ENCODE results near the gene PTPRM. TPM values are rescaled to one million over a fixed set of nuclear protein-coding genes. Genes with fewer than 3 reads are reported as not detected.

PTPRM gene
- total RNA-seq, 1 donor from 2014 or later: 131 TPM

GRCh38 chr18:8274370-8274769, 707.3 kb downstream of the PTPRM start:
- no peaks in the 10 kb centered on the region for H3K9me3 Mint-ChIP-seq (ENCODE audit: low read depth)
- TF ChIP-seq, protein P1, sequence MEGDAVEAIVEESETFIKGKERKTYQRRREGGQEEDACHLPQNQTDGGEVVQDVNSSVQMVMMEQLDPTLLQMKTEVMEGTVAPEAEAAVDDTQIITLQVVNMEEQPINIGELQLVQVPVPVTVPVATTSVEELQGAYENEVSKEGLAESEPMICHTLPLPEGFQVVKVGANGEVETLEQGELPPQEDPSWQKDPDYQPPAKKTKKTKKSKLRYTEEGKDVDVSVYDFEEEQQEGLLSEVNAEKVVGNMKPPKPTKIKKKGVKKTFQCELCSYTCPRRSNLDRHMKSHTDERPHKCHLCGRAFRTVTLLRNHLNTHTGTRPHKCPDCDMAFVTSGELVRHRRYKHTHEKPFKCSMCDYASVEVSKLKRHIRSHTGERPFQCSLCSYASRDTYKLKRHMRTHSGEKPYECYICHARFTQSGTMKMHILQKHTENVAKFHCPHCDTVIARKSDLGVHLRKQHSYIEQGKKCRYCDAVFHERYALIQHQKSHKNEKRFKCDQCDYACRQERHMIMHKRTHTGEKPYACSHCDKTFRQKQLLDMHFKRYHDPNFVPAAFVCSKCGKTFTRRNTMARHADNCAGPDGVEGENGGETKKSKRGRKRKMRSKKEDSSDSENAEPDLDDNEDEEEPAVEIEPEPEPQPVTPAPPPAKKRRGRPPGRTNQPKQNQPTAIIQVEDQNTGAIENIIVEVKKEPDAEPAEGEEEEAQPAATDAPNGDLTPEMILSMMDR (IDR thresholded peaks at IDR 0.05): no peak
- no peaks in the 10 kb centered on the region for H3K4me1 Mint-ChIP-seq (ENCODE audit: low read depth)
- H3K27ac Mint-ChIP-seq (ENCODE audit: unreplicated experiment): no peak overlapping the region
- peaks cover 10% of the 10 kb centered on the region for H3K36me3 Mint-ChIP-seq (ENCODE audit: low read depth)
- no peak for DNase-seq (ENCODE audit: low spot score)
- H3K27me3 Mint-ChIP-seq (ENCODE audit: low read depth): no peaks in the 10 kb centered on the region
- no peak overlapping the region for H3K4me3 Mint-ChIP-seq (ENCODE audit: unreplicated experiment)

- DNase-seq (ENCODE audit: low spot score): no peak
- Mint-ChIP-seq H3K9me3 (ENCODE audit: low read depth) (no peaks in the 10 kb centered on the region), H3K4me3 (ENCODE audit: unreplicated experiment) (no peak overlapping the region), H3K36me3 (ENCODE audit: low read depth) (peaks cover 2% of the 10 kb centered on the region), H3K4me1 (ENCODE audit: low read depth) (no peaks in the 10 kb centered on the region), H3K27ac (ENCODE audit: unreplicated experiment) (no peak overlapping the region), H3K27me3 (ENCODE audit: low read depth) (no peaks in the 10 kb centered on the region)
- TF ChIP-seq, protein P1 (IDR thresholded peaks at IDR 0.05): no peak
These were observed 709.3 kb downstream of the PTPRM start for GRCh38 chr18:8276406-8276805.

DNA sequence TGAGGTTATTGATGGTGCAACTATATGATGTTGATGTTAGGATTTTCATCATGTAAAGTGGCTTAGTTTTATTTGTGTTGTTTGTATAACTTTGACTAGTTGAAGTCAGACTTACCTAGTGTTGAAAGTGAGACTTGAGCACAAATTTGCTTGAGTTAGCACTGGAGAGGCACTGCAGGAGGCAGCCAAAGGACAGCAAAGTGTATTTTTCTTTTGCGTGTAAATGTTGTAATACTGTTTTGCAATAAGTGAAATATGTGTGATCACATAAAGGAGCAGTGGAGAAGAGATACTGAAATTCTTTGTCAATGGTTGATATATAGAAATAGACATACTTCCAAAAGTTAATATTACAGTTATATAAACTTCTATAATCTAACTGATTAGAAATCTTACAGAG, 710.2 kb downstream of the PTPRM start:
- TF ChIP-seq, protein P1 (IDR thresholded peaks at IDR 0.05): no peak
- Mint-ChIP-seq H3K4me3 (ENCODE audit: unreplicated experiment) (no peak overlapping the region), H3K36me3 (ENCODE audit: low read depth) (peaks cover 3% of the 10 kb centered on the region), H3K4me1 (ENCODE audit: low read depth) (no peaks in the 10 kb centered on the region), H3K9me3 (ENCODE audit: low read depth) (no peaks in the 10 kb centered on the region), H3K27ac (ENCODE audit: unreplicated experiment) (no peak overlapping the region), H3K27me3 (ENCODE audit: low read depth) (no peaks in the 10 kb centered on the region)
- DNase-seq (ENCODE audit: low spot score): no peak

DNA sequence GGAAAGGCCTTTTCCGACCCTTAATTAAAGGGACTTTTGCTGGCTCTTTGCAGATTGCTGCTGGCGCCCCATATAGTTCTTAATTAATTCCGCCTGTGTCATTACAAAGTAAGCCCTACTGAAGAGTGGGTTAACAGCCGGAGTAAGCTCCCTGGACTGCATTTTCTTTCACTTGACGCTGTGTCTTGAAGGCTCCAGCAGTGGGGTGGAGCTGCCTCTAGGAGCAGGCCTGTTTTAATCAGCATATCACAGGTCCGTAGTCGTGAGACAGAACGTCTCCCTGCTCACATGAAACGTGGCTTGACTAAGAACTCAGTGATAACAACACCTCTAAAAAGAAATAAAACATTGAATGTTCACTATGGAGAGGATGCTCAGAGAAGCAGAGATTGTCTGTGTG, 712.2 kb downstream of the PTPRM start:
- Mint-ChIP-seq H3K36me3 (ENCODE audit: low read depth) (peaks cover 6% of the 10 kb centered on the region), H3K4me1 (ENCODE audit: low read depth) (peaks cover 6% of the 10 kb centered on the region), H3K27ac (ENCODE audit: unreplicated experiment) (no peak overlapping the region), H3K9me3 (ENCODE audit: low read depth) (no peaks in the 10 kb centered on the region), H3K4me3 (ENCODE audit: unreplicated experiment) (no peak overlapping the region), H3K27me3 (ENCODE audit: low read depth) (no peaks in the 10 kb centered on the region)
- DNase-seq (ENCODE audit: low spot score): no peak
- TF ChIP-seq, protein P1 (IDR thresholded peaks at IDR 0.05): no peak

DNA sequence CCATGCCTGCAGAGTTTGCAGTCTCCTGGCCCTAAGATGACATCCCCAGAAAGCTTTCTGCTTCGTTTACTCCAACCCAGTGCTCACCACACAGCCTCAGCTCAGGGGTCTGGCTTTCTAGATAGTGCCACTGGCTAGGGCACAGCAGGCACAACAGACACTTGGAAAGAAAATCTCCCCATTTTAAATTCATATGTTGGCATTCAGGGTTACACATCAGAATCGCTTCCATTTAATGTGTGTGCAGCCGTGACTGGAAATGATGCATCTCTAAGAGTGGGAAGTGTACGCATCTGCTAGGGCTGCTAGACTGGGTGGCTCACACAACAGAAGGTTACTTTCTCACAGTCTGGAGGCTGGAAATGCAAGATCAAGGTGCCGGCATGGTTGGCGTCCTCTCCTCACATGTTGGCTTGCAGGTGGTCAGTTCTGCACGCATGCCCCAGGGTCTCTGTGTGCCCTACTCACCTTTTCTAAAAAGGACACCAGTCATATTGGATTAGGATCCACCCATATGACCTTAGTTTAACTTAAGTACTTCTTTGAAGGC, 712.7 kb downstream of the PTPRM start:
- no peaks in the 10 kb centered on the region for H3K27me3 Mint-ChIP-seq (ENCODE audit: low read depth)
- TF ChIP-seq, protein P1 (IDR thresholded peaks at IDR 0.05): no peak
- peaks cover 9% of the 10 kb centered on the region for H3K4me1 Mint-ChIP-seq (ENCODE audit: low read depth)
- H3K27ac Mint-ChIP-seq (ENCODE audit: unreplicated experiment): no peak overlapping the region
- DNase-seq (ENCODE audit: low spot score): no peak
- H3K4me3 Mint-ChIP-seq (ENCODE audit: unreplicated experiment): no peak overlapping the region
- peaks cover 6% of the 10 kb centered on the region for H3K36me3 Mint-ChIP-seq (ENCODE audit: low read depth)
- no peaks in the 10 kb centered on the region for H3K9me3 Mint-ChIP-seq (ENCODE audit: low read depth)
